Mucosa of rectum (tissue), 2 donors: ENCODE data around the gene SCMH1.

Experiments used
- H3K27ac ChIP-seq, 2 donors: one replicate each; pipeline ENCODE4 v1.7.0; 2013; ENCODE audit warnings: inconsistent platforms in 2 of 2, low read depth in 2 of 2, low read length in 2 of 2
- H3K27me3 ChIP-seq, 2 donors: one replicate each; pipeline ENCODE4 v1.7.0; 2013; ENCODE audit warnings: low read length in 2 of 2; ENCODE audit not compliant: control insufficient read depth in 2 of 2, insufficient read depth in 2 of 2
- H3K36me3 ChIP-seq, 2 donors: one replicate each; pipeline ENCODE4 v1.7.0; 2013; ENCODE audit warnings: low read length in 2 of 2; ENCODE audit not compliant: control insufficient read depth in 2 of 2, insufficient read depth in 2 of 2
- H3K4me1 ChIP-seq, 2 donors: one replicate each; pipeline ENCODE4 v1.7.0; 2013; ENCODE audit warnings: low read length in 2 of 2, mild to moderate bottlenecking in 1 of 2; ENCODE audit not compliant: control insufficient read depth in 2 of 2, insufficient read depth in 2 of 2
- H3K4me3 ChIP-seq, 2 donors: one replicate each; pipeline ENCODE4 v1.7.0; 2013; ENCODE audit warnings: low read length in 2 of 2
- H3K9ac ChIP-seq, 2 donors: one replicate each; pipeline ENCODE4 v1.7.0; 2013; ENCODE audit warnings: low read length in 2 of 2, low read depth in 1 of 2, mild to moderate bottlenecking in 1 of 2
- H3K9me3 ChIP-seq, 2 donors: one replicate each; pipeline ENCODE4 v1.7.0; 2013; ENCODE audit warnings: low read length in 2 of 2; ENCODE audit not compliant: control insufficient read depth in 2 of 2
- donor health status: healthy.
- donor health status: Normal muscosa, but diverticular disease.

SCMH1 gene

DNA sequence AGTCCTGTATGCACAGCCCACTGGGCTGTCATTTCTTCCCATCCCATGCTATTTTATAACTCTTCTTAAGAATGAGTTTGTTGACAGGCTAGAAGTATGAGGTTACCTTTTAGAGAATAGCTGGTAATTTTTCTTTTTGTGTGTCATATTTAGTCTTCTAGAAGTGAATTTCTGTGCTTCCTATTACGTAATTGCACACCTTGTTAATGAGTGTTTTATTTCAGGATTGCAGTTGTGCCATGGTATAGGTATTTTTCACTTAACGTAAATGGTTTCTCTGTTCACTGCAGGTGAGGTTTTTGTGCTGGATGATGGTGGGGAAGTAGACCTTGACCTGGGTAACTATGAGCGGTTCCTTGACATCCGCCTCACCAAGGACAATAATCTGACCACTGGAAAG, 257.6 kb downstream of the SCMH1 start:
- no peak overlapping the region for H3K27ac ChIP-seq
- H3K27me3 ChIP-seq, result no peaks in the 10 kb centered on the region
- peaks cover 27 to 28% of the 10 kb centered on the region in 2 donors for H3K36me3 ChIP-seq
- no peak overlapping the region for H3K4me3 ChIP-seq
- no peaks in the 10 kb centered on the region for H3K9me3 ChIP-seq
- no peak overlapping the region for H3K9ac ChIP-seq
- H3K4me1 ChIP-seq, result peaks cover 7 to 8% of the 10 kb centered on the region in 2 donors

- H3K4me1 ChIP-seq, result peaks cover 9 to 11% of the 10 kb centered on the region in 2 donors
Measured at GRCh38 chr1:40984066-40984465, 258.0 kb downstream of the SCMH1 start.

GRCh38 chr1:40983286-40983685, 258.8 kb downstream of the SCMH1 start:
- no peaks in the 10 kb centered on the region for H3K9me3 ChIP-seq
- no peak overlapping the region for H3K27ac ChIP-seq
- H3K9ac ChIP-seq, result no peak overlapping the region
- no peak overlapping the region for H3K4me3 ChIP-seq
- H3K36me3 ChIP-seq, result peaks cover 17 to 21% of the 10 kb centered on the region in 2 donors
- peaks cover 12 to 13% of the 10 kb centered on the region in 2 donors for H3K4me1 ChIP-seq
- no peaks in the 10 kb centered on the region for H3K27me3 ChIP-seq

More at GRCh38 chr1:40984066-40984465, 258.0 kb downstream of the SCMH1 start:
- H3K27ac ChIP-seq, result no peak overlapping the region
- peaks cover 23% of the 10 kb centered on the region in 2 donors for H3K36me3 ChIP-seq
- no peaks in the 10 kb centered on the region for H3K9me3 ChIP-seq
- no peak overlapping the region for H3K9ac ChIP-seq
- no peak overlapping the region for H3K4me3 ChIP-seq
- no peaks in the 10 kb centered on the region for H3K27me3 ChIP-seq

GRCh38 chr1:40982721-40983120, 259.4 kb downstream of the SCMH1 start:
- H3K27me3 ChIP-seq, result no peaks in the 10 kb centered on the region
- H3K27ac ChIP-seq, result no peak overlapping the region
- H3K36me3 ChIP-seq, result peaks cover 17 to 18% of the 10 kb centered on the region in 2 donors
- H3K9ac ChIP-seq, result no peak overlapping the region
- no peak overlapping the region for H3K4me3 ChIP-seq
- no peaks in the 10 kb centered on the region for H3K9me3 ChIP-seq
- peaks cover 12 to 13% of the 10 kb centered on the region in 2 donors for H3K4me1 ChIP-seq

DNA sequence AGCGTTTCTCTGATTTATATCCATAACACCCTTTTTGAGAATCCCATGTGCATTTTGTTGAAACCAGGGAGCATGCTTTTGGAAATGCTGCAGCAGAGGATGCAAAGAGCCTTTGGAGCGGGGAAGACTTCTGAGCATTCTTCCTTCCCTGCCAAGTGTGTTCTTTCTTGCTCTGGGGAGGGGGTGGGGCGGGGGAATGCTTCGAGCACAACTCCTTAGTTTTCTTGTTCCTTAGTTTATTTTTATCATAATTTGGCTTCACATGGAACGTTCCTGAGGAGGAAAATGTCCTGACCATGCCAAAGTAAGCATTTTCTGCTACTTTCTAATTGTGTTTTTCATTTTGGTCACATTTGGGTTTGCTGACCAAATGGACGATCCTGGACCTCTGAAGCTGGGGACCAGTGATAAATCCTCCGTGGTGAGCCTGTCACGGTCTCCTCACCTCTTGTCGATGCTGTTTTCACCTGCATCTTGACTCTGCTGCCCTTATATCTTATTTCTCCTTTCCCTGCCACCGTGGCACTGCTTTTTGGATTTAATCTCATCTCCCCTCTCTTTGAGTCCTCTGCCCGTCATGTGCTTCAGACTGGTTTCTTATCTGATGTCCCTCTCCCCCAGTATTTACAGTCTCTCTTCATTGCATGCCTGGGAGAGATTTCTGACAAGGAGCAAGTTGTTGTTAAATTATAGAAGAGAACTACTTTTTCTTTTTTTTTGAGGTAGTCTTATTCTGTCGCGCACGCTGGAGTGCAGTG, 260.2 kb downstream of the SCMH1 start:
- Histone ChIP-seq H3K9ac (no peak overlapping the region), H3K27me3 (no peaks in the 10 kb centered on the region), H3K4me1 (peaks cover 12 to 13% of the 10 kb centered on the region in 2 donors), H3K36me3 (peaks cover 10 to 12% of the 10 kb centered on the region in 2 donors), H3K27ac (peak overlapping the region in 1 of 2 donors; percentile 7), H3K9me3 (no peaks in the 10 kb centered on the region), H3K4me3 (no peak overlapping the region)

- Histone ChIP-seq H3K4me1 (peaks cover 12 to 13% of the 10 kb centered on the region in 2 donors), H3K9me3 (no peaks in the 10 kb centered on the region), H3K27ac (peak overlapping the region; percentile 29 to 61), H3K27me3 (no peaks in the 10 kb centered on the region), H3K9ac (peak overlapping the region; percentile 56 to 61), H3K4me3 (peak overlapping the region; percentile 78 to 93), H3K36me3 (peaks cover 0 to 7% of the 10 kb centered on the region in 2 donors)
Measured at GRCh38 chr1:40980453-40981121, 261.5 kb downstream of the SCMH1 start.

GRCh38 chr1:40980068-40980452, 262.0 kb downstream of the SCMH1 start:
- Histone ChIP-seq H3K36me3 (peaks cover 0 to 2% of the 10 kb centered on the region in 2 donors), H3K27ac (peak overlapping the region; percentile 29 to 61), H3K4me1 (peaks cover 12 to 13% of the 10 kb centered on the region in 2 donors), H3K27me3 (no peaks in the 10 kb centered on the region), H3K9ac (peak overlapping the region; percentile 56 to 61), H3K4me3 (peak overlapping the region; percentile 78 to 93), H3K9me3 (no peaks in the 10 kb centered on the region)

- Histone ChIP-seq H3K27me3 (no peaks in the 10 kb centered on the region), H3K4me1 (peaks cover 12 to 13% of the 10 kb centered on the region in 2 donors), H3K4me3 (peak within 1 kb of the TSS; percentile 78 to 93), H3K9ac (peak within 1 kb of the TSS; percentile 81 to 85), H3K27ac (peak within 1 kb of the TSS; percentile 83 to 91), H3K36me3 (no peaks in the 10 kb centered on the region), H3K9me3 (no peaks in the 10 kb centered on the region)
Measured at GRCh38 chr1:40979241-40980067, 262.7 kb downstream of the SCMH1 start, which contains the start of gene CTPS1. TSS of gene CTPS1 (plus strand) at chr1:40979696. CDS start at chr1:40983291, 3,595 bp downstream.

GRCh38 chr1:40978886-40979240, 263.2 kb downstream of the SCMH1 start:
- peaks cover 12 to 13% of the 10 kb centered on the region in 2 donors for H3K4me1 ChIP-seq
- H3K9me3 ChIP-seq, result no peaks in the 10 kb centered on the region
- peak overlapping the region; percentile 78 to 93 for H3K4me3 ChIP-seq
- no peaks in the 10 kb centered on the region for H3K36me3 ChIP-seq
- peak overlapping the region; percentile 83 to 91 for H3K27ac ChIP-seq
- peak overlapping the region; percentile 81 to 85 for H3K9ac ChIP-seq
- no peaks in the 10 kb centered on the region for H3K27me3 ChIP-seq
